ENCODE results near the gene C1QTNF5.

The C1QTNF5 gene

DNA sequence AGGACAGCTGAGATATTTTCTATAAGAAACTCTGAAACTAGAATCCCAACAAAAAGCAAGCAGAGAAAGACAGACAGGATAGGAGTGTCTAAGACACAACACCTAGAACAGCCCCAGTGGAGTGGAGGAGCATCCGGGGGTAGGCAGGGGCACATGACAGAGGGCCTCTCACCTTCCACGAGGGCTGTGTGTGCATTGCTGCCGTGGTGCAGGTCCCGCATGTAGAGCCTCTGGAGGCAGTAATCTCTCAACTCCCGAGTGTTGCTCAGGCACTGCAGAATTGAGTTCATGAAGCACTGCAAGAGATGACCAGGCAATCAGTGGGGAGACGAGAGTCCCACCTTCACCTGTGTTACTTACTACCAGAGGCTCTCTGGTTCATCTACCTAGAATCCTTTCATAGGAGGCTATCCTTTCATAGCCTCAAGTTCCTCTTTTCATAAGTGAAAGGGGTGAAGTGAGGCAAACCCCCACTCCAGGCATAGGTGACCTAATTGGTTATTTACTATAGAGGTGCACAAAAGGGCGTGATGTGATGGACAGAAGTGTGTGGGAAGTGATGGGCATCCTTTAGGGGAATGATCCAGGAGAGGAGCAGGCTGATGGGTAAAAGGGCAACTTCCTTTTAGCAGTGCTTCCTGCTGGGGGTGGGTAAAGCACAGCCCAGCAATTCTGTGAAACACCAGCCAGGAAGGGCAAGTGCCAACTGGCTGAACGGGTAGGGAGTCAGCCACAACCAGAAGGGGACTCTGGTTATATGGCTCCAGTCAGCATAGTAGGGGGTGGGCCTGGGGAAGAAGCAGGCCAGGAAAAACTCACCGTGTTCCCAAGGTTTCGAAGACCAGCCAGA lies 18.9 kb upstream of the C1QTNF5 start:
- no peak for DNase-seq (ENCODE audit: low spot score)

DNA sequence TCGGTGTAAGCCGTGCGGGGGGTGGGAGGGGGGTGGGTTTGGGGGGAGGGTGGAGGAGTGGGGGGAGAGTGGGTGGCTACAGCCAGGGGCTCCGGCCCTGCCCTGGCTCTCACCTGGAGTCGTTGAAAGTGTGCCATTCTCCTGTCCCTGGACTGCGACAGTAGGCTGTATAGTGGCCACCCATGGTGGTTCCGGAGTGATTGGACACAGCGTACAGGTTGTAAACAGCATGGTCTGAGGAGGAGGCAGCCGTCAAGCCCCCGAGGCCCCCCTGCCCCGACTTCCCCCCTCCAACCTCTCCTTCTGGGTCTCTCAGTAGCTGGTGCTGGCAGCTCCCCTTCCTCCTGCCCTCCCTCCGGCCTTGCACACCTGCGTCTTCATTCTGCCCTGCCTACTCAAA lies 16.4 kb upstream of the C1QTNF5 start:
- DNase-seq (ENCODE audit: low spot score): no peak

DNA sequence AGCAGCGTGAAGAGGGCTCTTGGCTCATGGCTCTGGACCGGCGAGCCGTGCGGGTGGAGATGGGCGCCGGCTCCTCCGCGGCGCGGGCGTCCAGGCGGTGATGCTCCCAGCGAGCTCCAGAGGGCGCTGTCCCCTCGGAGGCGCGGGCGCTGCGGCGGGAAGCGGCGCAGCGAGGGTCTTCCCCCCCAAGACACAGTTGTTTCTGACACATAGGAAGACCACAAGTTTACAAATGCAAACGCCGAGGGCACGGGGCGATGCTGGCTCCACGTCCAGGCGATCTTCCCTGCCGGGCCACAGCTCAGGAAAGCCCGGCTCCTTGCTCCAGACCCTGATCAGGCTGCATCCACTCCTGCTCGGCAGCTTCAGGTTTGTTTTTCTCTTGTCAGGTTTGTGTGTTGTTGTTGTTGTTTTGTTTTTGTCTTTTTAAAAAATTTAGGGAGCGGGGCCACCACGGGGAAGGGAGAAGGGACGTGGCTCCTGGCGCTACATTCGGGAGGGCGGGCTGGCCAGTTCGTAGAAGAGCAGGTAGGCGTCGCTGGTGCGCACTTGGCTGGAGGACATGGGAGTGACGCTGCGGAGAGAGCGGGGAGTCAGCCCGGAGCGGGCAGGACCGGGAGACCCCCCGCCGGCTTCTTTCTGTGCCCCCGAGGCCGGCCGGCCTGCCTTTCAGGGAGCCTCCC lies 15.8 kb upstream of the C1QTNF5 start:
- DNase-seq (ENCODE audit: low spot score): peak; percentile 56

DNA sequence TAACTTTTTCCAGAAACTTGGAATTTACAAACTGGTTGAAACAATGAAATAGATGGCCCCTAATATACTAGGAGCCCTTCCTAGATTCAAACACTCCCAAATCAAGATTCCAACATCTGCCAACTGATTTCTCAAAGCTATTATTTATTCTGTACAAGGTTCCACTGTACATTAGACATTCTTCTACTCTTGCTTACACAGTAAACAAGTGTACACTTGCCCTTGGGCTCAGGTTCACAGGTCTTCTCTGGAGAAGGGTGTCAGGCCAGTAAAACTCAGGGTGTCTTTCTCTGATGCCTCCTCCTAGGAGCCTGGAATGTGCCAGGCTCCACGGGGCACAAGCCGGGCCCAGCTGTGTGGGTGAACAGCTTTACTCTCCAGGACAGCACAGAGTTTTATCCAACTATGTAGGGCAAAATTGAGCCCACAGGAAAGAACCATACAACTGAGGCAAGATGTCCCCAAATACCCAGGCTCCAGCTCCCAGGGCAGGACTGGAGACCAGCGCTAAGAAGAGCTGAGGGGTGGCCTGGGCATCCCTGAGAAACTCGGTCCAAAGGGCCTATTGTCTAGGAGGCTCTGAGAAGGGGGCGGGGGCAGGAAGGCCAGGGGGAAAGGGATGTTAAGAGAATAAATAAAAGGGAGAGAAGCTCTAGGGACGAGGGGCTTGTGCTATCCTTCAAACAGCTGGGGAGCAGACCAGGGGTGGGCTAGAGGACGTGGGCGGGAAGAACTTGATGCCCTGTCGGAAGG lies 14.6 kb upstream of the C1QTNF5 start:
- no peak for DNase-seq (ENCODE audit: low spot score)

DNA sequence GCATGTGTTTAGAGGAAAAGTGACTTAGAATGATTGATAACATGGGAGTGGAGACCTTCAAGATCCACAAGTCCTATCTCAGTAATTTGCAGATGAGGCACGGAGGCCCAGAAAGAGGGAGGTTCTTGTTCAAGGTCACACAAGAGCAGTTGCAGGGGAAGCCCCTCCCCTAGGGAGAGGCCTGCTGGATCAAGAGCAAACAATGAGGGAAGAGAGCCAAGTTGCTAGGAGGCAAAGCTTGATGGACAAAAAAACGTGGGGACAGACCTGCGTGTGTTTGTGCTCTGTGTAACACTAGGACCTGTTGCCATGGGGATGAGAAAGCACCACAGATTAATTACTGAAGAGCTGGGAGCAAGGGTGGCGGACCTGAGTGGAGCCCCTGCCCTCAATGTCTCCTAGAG lies 12.2 kb upstream of the C1QTNF5 start:
- peak; percentile 89 for DNase-seq (ENCODE audit: low spot score)

DNA sequence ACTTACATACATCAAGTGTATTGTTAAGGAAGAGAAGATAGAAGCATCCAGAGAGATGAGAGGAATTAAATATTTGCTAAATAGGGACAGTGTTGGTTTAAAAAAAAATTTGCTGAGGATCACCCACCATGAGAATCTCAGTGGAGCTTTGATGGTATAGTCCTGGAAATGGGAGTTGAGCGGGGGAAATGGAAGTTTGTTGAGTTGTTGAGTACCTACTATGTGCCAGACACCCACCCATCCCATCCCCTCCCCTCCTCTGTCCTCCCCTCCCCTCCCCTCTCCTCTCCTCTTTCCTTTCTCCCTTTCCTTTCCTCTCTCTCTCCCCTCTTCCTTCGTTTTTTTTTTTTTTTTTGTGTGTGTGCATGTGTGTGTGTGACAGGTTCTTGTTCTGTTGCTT lies 10.5 kb upstream of the C1QTNF5 start:
- no peak for DNase-seq (ENCODE audit: low spot score)

DNA sequence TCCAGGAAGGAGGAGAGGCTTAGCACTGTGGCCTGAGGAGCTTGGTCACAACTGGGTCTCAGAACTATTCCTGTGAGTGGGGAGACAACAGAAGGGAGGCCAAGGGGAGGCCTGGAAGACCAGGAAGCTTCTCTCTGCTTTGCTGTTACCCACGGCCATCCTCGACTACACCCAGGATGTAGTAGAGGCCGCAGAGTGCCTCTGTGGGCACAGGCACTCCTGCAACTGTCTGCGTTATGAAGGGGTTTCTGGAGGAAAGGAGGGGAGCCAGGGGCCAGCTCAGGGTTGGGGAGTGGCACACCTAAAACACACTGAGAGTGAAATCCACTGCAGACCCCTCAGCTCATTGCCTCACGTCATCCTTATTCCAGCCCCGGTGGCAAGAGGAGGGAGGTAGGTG lies 9.6 kb upstream of the C1QTNF5 start:
- no peak for DNase-seq (ENCODE audit: low spot score)

DNA sequence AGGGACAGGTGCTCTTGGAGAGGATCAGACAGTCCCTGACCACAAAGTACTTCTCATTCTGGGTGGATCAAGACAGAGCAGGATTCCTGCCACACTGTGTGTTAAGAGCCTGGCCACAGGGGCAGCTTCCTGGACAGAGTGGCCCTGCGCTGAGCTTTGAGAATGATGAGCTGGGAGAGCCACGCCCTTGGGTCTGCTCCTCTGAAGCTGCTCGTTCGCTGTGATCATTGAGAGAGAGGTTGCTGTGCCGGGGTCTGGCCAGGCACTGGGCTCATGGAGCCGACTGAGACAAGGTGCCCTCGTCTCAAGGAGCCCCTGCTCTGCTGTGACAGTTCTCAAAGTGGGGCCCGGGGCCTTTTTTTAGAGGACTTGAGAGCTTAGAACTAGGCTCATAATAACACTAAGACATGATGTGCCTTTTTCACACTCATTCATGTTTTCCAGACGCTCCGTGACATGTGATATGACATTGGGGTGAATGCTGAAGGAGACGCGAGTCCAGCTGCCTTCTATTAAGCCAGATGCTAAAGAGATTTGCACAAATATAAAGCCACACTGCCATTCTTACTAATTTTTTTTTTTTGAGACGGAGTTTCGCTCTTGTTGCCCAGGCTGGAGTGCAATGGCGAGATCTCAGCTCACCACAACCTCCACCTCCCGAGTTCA lies 7.4 kb upstream of the C1QTNF5 start:
- no peak for DNase-seq (ENCODE audit: low spot score)

DNA sequence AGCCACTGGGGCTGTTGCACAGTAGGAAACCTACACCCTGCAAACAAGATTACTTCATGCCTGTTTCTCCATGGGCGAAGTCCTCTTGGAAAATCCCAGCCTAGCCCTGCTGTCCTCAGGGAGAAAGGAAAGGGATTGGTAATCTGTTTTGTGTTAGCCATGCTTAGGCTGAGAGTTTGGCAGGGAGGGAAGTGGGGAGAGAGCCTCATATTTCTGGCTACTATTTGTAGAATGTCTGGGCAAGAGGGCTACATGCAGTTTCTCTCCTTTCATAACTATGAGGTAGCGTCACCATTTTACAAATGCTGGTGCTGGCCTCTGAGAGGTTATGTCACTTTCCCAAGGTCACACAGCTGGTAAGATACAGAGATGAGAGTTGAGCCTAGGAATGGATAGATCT lies 6.6 kb upstream of the C1QTNF5 start:
- no peak for DNase-seq (ENCODE audit: low spot score)

DNA sequence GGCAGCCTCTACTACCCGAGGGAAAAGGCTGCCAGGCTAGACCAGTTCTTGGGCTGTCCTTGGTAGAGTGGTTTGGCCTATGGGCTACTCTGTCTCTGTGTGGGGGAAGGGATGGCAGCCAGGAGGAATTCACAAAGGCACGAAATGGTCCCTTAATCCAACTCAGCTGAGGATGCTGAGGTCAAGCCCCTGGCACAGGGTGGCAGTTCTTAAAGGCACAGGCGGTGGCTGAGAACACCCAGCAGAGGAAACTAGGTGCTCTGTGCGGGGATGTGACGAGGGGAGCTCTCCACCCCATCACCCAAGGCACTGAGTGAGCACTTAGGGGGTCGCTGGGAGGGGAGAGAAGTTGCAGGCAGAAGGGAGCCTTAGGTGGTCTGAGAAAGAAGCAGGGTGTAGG lies 5.9 kb upstream of the C1QTNF5 start, which contains the start of gene MFRP:
Gene MFRP (minus strand): TSS at position 101 of the 400 bp plus-strand sequence. CDS start 192 bp downstream, outside the sequence.
- DNase-seq (ENCODE audit: low spot score): no peak

DNA sequence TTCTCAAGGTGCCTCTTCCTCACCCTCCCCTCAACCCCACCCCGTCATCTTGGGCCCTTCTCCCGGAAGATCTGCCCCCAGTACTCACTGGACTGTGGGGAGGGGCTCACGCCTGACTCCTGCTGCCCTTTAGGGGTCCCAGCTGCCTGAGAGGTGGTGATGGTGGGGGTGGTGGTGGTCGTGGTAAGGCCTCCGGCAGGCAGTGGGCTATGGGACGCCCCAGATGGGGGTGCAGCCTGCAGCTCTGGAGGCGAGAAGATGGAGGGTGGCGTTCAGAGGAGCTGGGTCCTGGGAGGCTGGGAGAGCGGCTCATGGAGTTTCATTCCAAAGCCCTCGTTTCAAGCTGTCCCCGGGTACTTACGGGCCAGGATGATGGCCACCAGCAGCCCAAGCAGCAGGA lies 5.0 kb upstream of the C1QTNF5 start:
- DNase-seq (ENCODE audit: low spot score): no peak

DNA sequence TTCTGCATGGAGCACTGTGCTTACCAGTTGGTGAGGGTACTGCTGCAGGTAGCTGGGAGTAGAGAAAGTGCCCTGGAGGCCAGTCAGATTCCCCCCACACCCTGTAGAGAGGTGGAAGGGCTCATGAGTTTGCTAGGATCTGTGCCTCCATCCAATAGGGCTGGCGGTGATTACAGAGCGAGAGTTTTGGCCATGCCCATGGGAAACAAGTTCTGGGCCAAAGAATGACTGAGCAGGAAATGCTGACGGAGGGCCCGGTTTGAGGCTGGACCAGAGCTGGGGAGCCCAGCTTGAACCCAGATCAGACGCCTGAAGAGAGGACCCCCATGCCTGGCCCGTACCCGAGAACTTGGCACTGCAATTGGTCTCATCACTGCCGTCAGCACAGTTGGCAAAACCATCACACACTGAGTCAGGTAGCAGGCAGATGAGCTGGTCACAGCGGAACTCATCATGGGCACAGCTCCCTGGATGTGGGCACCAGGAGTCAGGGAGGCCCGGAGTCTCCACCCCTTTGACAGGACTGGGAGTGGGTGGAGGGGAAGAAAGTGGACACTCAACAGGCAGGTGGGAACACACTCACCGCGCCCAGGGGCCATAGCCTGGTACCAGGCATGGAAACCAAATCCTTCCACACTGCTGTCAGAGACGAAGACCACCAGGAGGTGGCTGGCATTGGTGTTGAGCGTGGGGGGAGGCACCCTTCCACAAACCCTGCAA lies 3.8 kb upstream of the C1QTNF5 start:
- DNase-seq (ENCODE audit: low spot score): no peak

DNA sequence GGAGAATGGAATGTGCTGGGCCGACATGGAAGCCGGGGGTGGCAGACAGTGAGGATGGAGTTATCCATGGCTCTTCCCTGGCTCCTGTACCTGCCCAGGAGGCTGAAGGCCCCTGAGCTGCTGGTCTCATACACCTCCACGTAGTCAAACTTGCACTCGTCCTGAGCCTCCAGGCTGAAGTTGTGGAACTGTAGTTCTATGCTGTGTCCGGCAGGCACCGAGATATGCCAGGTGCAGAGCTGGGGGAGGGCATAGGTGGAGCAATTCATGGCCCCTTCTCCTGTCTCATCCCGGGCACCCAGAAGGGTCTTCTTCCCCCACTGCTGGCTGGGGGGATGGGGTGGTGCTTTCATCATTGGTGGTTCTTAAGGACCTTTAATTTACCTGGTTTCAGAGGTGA lies 3.0 kb upstream of the C1QTNF5 start:
- DNase-seq (ENCODE audit: low spot score): no peak

DNA sequence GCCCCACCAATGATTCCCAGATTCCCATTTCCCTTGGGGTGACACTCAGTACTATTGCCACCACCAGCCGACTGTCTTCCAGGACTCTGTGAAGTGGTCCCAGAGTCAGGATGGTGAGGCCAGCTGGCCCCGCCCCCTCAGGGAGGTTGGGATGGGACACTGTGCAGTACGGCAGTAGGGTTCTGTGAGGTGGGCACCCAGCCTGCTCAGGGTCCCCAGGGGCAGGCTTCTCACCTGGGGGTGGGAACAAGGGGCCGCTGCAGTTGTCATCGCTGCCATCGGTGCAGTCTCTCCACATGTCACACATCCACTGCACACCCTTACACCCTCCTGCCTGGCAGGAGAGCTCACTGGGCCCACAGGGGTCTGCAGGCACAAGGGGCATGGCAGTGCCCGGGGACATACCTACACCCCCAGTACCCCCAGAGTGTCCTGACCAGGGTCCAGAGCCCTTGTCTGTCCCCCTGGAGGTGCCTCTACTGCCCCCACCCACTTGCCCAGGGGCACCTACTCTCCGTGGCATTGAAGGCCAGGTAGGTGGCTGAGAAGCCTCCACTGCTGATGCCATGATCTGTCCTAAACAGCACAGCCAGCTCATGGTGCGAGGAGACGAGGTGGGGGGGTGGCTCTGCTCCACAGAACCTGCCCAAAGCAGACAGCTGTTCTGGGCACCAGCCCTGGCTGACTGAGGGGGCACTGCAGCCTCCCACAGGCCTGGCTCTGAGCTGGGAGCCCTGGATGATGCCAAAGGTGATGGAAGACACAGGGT lies 1.9 kb upstream of the C1QTNF5 start:
- DNase-seq (ENCODE audit: low spot score): no peak

DNA sequence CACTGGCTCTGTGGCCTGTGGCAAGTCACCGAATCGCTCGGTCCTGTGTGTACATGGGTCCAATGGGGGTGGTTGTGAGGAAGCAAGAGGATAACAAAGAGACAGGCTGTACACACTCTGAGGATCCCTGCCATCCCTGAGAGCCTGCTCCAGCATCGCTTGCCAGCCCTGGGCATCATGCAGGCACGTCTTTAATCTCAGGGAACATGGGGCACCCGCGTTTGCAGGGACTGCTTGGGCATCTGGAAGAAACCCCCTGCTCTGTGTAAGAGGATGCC lies 1.3 kb upstream of the C1QTNF5 start:
- DNase-seq (ENCODE audit: low spot score): no peak

DNA sequence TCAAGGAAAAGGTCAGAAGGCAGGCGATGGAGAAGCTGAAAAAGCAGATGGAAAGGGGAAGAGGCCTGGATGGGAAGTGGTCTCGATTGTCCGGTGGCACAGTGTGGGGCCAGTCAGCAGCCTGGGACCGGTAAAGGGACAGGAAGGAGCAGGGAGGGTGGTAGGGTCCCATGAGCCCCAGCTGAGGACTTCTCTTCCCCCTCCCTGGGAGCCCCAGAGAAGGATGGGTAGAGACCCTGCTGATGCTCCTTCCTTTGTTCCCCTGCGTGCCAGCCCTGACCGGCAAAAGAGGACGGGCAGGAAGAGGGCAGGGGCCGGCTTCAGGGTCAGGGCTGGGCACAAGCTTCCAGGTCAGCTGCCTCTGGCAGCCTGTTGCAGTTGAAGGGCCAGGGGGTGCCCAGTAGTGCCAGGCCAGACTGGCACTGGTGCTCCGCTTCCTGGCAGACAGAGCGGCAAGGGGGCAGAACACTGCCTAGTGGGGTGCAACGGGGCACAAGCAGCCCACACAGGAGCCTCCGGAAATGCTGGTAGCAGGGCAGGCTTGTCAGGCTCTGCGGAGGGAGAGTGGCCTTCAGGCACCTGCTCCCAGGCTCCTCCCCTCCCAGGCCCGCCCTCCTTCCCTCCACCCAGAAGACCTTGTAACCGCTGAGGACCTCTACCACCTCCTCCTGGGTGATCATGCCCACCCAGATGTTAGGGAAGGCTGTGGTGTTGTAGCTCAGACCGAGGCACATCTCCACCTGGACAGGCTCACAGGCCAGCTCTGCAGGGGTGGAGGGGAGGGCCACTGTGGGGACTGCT lies 739 bp upstream of the C1QTNF5 start:
- no peak for DNase-seq (ENCODE audit: low spot score)

DNA sequence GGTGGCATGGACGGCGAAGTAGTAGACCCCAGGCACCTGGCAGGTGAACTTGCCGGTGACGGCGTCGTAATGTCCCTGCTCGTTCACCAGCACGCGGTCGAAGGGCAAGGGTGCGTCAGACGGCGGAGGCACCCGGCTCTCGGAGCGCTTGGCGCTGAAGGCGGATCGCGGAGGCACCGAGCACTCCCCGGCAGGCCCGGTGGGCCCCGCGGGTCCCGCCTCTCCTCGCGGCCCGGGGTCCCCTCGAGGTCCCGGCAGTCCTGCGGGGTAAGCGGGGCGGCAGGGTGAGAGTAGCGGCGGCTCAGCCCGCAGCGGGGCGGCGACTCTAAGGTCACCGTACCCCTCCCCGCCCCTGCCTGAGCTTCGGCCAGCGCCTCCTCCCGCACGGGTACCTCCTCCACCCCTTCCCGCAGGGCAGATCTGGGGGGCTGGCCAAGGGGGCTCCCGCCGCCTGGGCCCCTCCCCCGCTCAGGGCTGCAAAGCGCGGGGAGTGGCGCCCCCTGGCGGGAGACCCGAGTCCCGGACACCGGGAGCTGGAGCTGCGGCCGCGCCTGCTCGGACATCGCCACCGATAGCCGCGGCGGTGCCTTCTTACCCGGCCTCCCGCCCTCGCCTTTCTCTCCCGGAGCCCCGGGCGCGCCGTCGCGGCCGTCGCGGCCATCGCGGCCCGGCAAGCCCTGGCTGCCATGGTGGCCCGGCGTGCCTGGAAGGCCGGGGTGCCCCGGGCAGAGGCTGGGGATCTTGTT lies 921 bp downstream of the C1QTNF5 start:
- no peak for DNase-seq (ENCODE audit: low spot score)

DNA sequence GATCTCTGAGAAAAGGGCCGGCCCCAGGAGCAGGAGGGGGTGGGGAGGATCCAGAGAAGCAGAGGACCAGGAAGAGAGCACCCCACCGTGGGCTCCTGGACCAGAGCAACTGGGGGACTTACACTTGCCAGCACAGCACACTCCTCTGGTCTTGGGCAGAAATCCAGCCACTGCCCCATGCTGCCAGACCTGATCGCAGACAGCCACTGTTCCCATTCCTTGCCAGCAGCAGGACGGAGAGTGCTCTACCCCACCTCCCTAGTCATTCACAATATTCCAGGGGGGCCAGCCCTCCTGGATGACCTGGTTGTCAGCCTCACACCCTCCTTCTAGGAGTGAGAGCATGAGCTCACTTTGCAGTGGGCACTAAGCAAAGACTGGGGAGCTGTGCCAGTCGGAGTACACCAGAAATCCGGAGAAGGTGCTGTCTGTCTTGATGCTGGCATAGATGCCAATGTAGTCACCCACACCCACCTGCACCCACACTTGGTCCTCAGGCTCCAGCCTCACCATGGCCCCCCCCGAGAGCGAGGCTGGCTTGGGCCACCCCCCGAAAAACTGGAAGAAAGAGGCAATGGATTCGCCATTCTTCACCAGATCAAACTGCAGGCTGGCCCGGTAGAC lies 1.6 kb downstream of the C1QTNF5 start:
- DNase-seq (ENCODE audit: low spot score): no peak

DNA sequence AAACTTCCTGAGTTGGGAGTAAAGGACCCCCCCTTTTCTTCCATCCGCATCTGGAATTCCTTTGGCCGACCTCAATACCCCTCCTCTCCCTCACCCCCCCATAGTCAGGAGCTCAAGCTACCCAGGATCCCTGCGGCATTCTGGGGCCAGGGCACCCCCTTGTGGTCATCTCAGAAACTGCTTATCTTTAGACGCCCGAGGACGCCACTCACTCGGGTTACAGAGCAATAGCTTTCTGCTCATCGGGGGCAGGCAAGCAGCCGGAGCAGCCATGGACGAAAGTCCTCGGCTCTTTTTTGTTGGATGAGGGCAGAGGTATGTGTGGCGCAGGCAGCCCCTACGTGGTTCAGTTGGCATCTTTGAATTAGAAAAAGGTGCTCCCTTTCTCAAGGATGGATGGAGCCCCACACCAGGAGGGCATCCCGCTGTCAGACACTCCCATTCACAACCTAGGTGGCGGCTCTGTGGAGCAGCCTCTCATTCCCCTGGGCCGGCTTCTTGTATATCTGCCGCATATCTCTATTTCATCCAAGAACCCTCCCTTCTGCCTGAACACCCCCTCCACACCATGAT lies 2.3 kb downstream of the C1QTNF5 start:
- peak; percentile 82 for DNase-seq (ENCODE audit: low spot score)
